Neural progenitor cell (in vitro differentiated cells): Measurements from ENCODE around the gene ASB15. TPM values are rescaled to one million over a fixed set of nuclear protein-coding genes. Genes with fewer than 3 reads are reported as not detected.

Experiments used
- DNase-seq: peaks from one replicate; pipeline ENCODE4 v3.0.0-alpha.2; 2016; ENCODE audit warnings: low spot score
- H2AFZ ChIP-seq: fragments of 200-600 bp; sonication (generic); replicated peaks from 2 replicates; pipeline ENCODE4 v1.6.1; 2016; ENCODE audit warnings: antibody characterized with exemption
- H3F3A ChIP-seq: fragments of 200-600 bp; sonication (generic); 2 replicates; pipeline ENCODE4 v1.6.1; 2016; ENCODE audit warnings: antibody characterized with exemption, low read depth
- H3K27ac ChIP-seq: fragments of 200-600 bp; sonication (generic); 2 replicates; pipeline ENCODE4 v1.5.1; 2016; ENCODE audit warnings: mild to moderate bottlenecking
- H3K27me3 ChIP-seq: fragments of 200-600 bp; sonication (generic); 2 replicates; pipeline ENCODE4 v1.6.1; 2016; ENCODE audit warnings: mild to moderate bottlenecking, moderate library complexity
- H3K36me3 ChIP-seq: fragments of 200-600 bp; sonication (generic); 2 replicates; pipeline ENCODE4 v1.5.1; 2016
- H3K4me1 ChIP-seq: fragments of 200-600 bp; sonication (generic); 2 replicates; pipeline ENCODE4 v1.6.1; 2016; ENCODE audit warnings: mixed run types
- H3K4me2 ChIP-seq: fragments of 200-600 bp; sonication (generic); 2 replicates; pipeline ENCODE4 v1.6.1; 2016
- H3K4me3 ChIP-seq: fragments of 200-600 bp; sonication (generic); 2 replicates; pipeline ENCODE4 v1.5.1; 2016
- H3K79me2 ChIP-seq: fragments of 200-600 bp; sonication (generic); 2 replicates; pipeline ENCODE4 v1.6.1; 2016; ENCODE audit warnings: low read depth
- H3K9ac ChIP-seq: fragments of 200-600 bp; sonication (generic); 2 replicates; pipeline ENCODE4 v1.6.1; 2016
- H3K9me3 ChIP-seq: fragments of 200-600 bp; sonication (generic); 2 replicates; pipeline ENCODE4 v1.5.1; 2016; ENCODE audit warnings: low read depth
- H4K20me1 ChIP-seq: fragments of 200-600 bp; sonication (generic); 2 replicates; pipeline ENCODE4 v1.6.1; 2016; ENCODE audit warnings: low read depth
- H3K27ac Mint-ChIP-seq: 3 replicates; pipeline ENCODE4 v1.8.0; 2021; ENCODE audit warnings: mixed read lengths
- H3K27me3 Mint-ChIP-seq: 2 replicates; pipeline ENCODE4 v1.8.0; 2022; ENCODE audit warnings: low read depth, mild to moderate bottlenecking, inconsistent platforms, moderate library complexity, mixed read lengths; ENCODE audit not compliant: insufficient read depth
- H3K36me3 Mint-ChIP-seq: 3 replicates; pipeline ENCODE4 v1.8.0; 2021; ENCODE audit warnings: mixed read lengths
- H3K4me1 Mint-ChIP-seq: 3 replicates; pipeline ENCODE4 v1.8.0; 2021; ENCODE audit warnings: mixed read lengths
- H3K4me3 Mint-ChIP-seq: 3 replicates; pipeline ENCODE4 v1.8.0; 2021; ENCODE audit warnings: mild to moderate bottlenecking, moderate library complexity, mixed read lengths
- H3K9me3 Mint-ChIP-seq: 3 replicates; pipeline ENCODE4 v1.8.0; 2020; ENCODE audit warnings: mixed read lengths
- EZH2 ChIP-seq: fragments of 200-600 bp; sonication (generic); IDR thresholded peaks from 2 replicates; pipeline ENCODE4 v1.6.1; 2017; ENCODE audit warnings: antibody characterized with exemption, mild to moderate bottlenecking, moderate library complexity
- EZH2phosphoT487 ChIP-seq: fragments of 200-600 bp; sonication (generic); IDR thresholded peaks from 2 replicates; pipeline ENCODE4 v1.6.1; 2017; ENCODE audit warnings: antibody characterized with exemption
- total RNA-seq: library from RNA; depleted of rRNA; stranded (reverse); fragments of >200 nt; gene quantifications from 2 replicates; pipeline ENCODE4 v1.2.3, GENCODE V29; 2015; ENCODE audit warnings: low replicate concordance
- TF ChIP-seq, protein P1 (sequence below): fragments of 200-600 bp; sonication (generic); IDR thresholded peaks from 2 replicates; pipeline ENCODE4 v1.5.1; 2017; ENCODE audit warnings: antibody characterized with exemption, mild to moderate bottlenecking

The ASB15 gene
- total RNA-seq, 1 donor from 2014 or later: not detected

DNA sequence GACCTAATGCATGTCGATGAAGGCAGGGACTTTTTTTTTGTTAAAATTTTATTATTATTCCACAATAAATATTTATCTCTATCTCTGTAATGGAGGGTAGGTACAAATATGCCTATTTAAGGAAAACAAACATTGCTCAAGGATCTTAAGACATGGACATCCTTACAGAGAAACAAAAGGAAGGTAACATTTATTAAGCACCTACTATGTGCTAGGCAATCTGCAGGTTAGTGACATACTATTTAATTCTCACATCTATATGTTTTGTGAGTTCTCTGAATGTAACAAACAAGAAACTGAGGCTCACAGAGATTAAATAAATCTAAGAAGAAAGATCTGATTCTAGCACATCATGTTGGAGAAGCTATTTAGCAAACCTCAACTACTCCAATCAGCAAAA, 86.1 kb downstream of the ASB15 start:
- Mint-ChIP-seq H3K27me3 (no peaks in the 10 kb centered on the region), H3K36me3 (peaks cover 18% of the 10 kb centered on the region), H3K4me3 (no peak overlapping the region), H3K27ac (no peak overlapping the region), H3K9me3 (no peaks in the 10 kb centered on the region), H3K4me1 (no peaks in the 10 kb centered on the region)
- Histone ChIP-seq H3K4me3 (no peak overlapping the region), H3K4me2 (no peak overlapping the region), H4K20me1 (no peaks in the 10 kb centered on the region), H3F3A (peaks cover 10% of the 10 kb centered on the region), H3K4me1 (no peaks in the 10 kb centered on the region), H2AFZ (no peak overlapping the region), H3K9ac (no peak overlapping the region), H3K9me3 (no peaks in the 10 kb centered on the region), H3K27me3 (no peaks in the 10 kb centered on the region), H3K27ac (no peak overlapping the region), H3K36me3 (peaks cover 11% of the 10 kb centered on the region), H3K79me2 (no peaks in the 10 kb centered on the region)
- DNase-seq: no peak
- TF ChIP-seq EZH2phosphoT487: no peak
- TF ChIP-seq, protein P1, sequence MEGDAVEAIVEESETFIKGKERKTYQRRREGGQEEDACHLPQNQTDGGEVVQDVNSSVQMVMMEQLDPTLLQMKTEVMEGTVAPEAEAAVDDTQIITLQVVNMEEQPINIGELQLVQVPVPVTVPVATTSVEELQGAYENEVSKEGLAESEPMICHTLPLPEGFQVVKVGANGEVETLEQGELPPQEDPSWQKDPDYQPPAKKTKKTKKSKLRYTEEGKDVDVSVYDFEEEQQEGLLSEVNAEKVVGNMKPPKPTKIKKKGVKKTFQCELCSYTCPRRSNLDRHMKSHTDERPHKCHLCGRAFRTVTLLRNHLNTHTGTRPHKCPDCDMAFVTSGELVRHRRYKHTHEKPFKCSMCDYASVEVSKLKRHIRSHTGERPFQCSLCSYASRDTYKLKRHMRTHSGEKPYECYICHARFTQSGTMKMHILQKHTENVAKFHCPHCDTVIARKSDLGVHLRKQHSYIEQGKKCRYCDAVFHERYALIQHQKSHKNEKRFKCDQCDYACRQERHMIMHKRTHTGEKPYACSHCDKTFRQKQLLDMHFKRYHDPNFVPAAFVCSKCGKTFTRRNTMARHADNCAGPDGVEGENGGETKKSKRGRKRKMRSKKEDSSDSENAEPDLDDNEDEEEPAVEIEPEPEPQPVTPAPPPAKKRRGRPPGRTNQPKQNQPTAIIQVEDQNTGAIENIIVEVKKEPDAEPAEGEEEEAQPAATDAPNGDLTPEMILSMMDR: no peak
- no peak for TF ChIP-seq EZH2

Other genes with a start within 250 kb of the ASB15 start
- gene IQUB, start 67.2 kb upstream of the ASB15 start, total RNA-seq: 0.58 and 0.84 TPM in 2 replicates
- 62.8 and 118 TPM in 2 replicates for gene NDUFA5, start 44.0 kb upstream of the ASB15 start, total RNA-seq
- not detected in 2 replicates for gene LMOD2, start 54.0 kb downstream of the ASB15 start, total RNA-seq
- 21.4 and 30.4 TPM in 2 replicates for gene WASL, start 147.2 kb downstream of the ASB15 start, total RNA-seq
- not detected in 2 replicates for gene HYAL4, start 243.3 kb downstream of the ASB15 start, total RNA-seq